22Rv1 (cell line): ENCODE results near the gene CAB39L.

ENCODE experiments used
- CTCF ChIP-seq: fragments of 450-650 bp; IDR thresholded peaks from 2 replicates; pipeline ENCODE4 v1.5.1; 2017; ENCODE audit warnings: mild to moderate bottlenecking
- ZFX ChIP-seq: fragments of 450-650 bp; IDR thresholded peaks from 2 replicates; pipeline ENCODE4 v1.6.1; 2017; ENCODE audit warnings: antibody characterized with exemption, borderline replicate concordance

GRCh38 chr13:49311816-49312215 is 132.0 kb downstream of the CAB39L start:
- TF ChIP-seq CTCF (no peak), ZFX (no peak)
